ENCODE data around the gene EGLN2. TPM values are rescaled to one million over a fixed set of nuclear protein-coding genes. Genes with fewer than 3 reads are reported as not detected.
"Not testable (repeated sequence)": the region's sequence is repeated elsewhere in the genome, so short reads cannot be mapped to it uniquely, and the experiment has no call there.

Gene EGLN2
- total RNA-seq, 1 donor from 2014 or later, result 146 TPM

DNA sequence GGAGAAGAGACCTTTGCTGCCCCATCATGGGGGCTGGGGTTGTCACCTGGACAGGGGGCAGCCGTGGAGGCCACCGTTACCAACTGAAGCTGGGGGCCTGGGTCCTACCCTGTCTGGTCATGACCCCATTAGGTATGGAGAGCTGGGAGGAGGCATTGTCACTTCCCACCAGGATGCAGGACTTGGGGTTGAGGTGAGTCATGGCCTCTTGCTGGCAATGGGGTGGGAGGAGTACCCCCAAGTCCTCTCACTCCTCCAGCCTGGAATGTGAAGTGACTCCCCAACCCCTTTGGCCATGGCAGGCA, 9.0 kb downstream of the EGLN2 start:
- Mint-ChIP-seq H3K27ac (ENCODE audit: unreplicated experiment) (peak overlapping the region; percentile 51), H3K36me3 (ENCODE audit: low read depth, unreplicated experiment) (peaks cover 18% of the 10 kb centered on the region), H3K4me3 (ENCODE audit: unreplicated experiment) (peak overlapping the region; percentile 82), H3K27me3 (ENCODE audit: unreplicated experiment) (peaks cover 21% of the 10 kb centered on the region), H3K4me1 (ENCODE audit: unreplicated experiment) (peaks cover 71% of the 10 kb centered on the region), H3K9me3 (ENCODE audit: unreplicated experiment) (no peaks in the 10 kb centered on the region)
- TF ChIP-seq, protein P1, sequence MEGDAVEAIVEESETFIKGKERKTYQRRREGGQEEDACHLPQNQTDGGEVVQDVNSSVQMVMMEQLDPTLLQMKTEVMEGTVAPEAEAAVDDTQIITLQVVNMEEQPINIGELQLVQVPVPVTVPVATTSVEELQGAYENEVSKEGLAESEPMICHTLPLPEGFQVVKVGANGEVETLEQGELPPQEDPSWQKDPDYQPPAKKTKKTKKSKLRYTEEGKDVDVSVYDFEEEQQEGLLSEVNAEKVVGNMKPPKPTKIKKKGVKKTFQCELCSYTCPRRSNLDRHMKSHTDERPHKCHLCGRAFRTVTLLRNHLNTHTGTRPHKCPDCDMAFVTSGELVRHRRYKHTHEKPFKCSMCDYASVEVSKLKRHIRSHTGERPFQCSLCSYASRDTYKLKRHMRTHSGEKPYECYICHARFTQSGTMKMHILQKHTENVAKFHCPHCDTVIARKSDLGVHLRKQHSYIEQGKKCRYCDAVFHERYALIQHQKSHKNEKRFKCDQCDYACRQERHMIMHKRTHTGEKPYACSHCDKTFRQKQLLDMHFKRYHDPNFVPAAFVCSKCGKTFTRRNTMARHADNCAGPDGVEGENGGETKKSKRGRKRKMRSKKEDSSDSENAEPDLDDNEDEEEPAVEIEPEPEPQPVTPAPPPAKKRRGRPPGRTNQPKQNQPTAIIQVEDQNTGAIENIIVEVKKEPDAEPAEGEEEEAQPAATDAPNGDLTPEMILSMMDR (IDR thresholded peaks at IDR 0.05; ENCODE audit: unreplicated experiment), result no peak
- no peak for DNase-seq (ENCODE audit: low spot score)

DNA sequence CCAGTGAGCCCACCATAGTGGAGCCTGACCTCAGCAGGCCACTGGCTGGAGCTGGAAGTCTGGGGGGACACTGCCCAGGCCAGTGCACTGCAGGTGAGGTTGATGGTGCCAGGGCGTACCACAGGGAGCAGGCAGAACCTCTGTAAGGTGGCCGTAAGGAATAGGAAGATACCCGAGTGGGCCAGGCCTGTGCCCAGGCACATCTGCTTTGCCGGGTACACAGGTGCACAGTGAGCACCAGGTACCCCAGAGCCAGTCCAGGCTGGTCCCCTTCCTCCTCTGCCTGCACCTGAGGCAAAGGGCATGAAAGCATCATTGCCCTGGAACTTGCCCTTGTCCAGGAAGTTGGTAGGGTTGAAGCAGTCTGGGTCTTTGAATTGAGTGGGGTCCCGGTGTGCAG, 9.5 kb downstream of the EGLN2 start:
- Mint-ChIP-seq H3K4me3 (ENCODE audit: unreplicated experiment) (peak overlapping the region; percentile 62), H3K9me3 (ENCODE audit: unreplicated experiment) (no peaks in the 10 kb centered on the region), H3K27me3 (ENCODE audit: unreplicated experiment) (peaks cover 21% of the 10 kb centered on the region), H3K27ac (ENCODE audit: unreplicated experiment) (peak overlapping the region; percentile 48), H3K36me3 (ENCODE audit: low read depth, unreplicated experiment) (peaks cover 13% of the 10 kb centered on the region), H3K4me1 (ENCODE audit: unreplicated experiment) (peaks cover 66% of the 10 kb centered on the region)
- no peak for DNase-seq (ENCODE audit: low spot score)
- TF ChIP-seq, protein P1 (IDR thresholded peaks at IDR 0.05; ENCODE audit: unreplicated experiment), result no peak

DNA sequence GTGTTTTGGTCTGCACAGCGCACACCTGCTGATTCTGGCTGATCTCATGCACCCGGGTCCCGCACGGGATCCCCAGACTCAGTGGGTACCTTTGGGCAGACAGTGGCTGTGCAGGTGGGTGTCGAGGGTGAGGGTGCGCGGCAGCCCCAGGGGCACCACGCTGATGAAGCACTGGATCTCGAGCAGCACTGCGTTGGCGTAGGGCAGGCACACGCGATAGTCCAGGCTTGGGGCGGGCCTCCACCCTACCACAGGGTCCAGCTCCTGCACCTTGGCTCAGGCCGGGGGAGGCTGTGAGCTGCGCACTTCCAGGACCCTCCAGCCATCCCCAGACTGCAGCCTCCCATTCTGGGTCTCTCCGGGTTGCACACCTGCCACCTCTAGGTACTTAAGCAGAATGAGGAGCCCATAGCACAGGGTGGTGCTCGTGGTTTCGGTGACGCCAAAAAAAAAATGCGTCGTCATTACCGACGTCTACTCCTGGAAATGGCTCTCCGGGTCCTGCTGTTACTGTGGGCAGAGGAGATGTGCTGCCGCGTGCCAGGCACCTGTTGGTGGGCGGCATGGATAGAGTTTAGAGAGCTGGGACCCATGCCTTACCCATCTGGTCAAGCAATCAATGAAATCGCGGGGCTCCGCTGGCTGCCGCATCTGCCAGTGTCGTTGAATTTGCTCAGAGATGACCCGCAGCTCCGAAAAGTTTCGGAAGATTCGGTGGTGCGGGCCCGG, 10.5 kb downstream of the EGLN2 start:
- Mint-ChIP-seq H3K27me3 (ENCODE audit: unreplicated experiment) (peaks cover 26% of the 10 kb centered on the region), H3K4me1 (ENCODE audit: unreplicated experiment) (peaks cover 56% of the 10 kb centered on the region), H3K36me3 (ENCODE audit: low read depth, unreplicated experiment) (peaks cover 5% of the 10 kb centered on the region), H3K9me3 (ENCODE audit: unreplicated experiment) (no peaks in the 10 kb centered on the region), H3K4me3 (ENCODE audit: unreplicated experiment) (peak overlapping the region; percentile 69), H3K27ac (ENCODE audit: unreplicated experiment) (peak overlapping the region; percentile 61)
- TF ChIP-seq, protein P1 (IDR thresholded peaks at IDR 0.05; ENCODE audit: unreplicated experiment), result no peak
- DNase-seq (ENCODE audit: low spot score), result no peak

DNA sequence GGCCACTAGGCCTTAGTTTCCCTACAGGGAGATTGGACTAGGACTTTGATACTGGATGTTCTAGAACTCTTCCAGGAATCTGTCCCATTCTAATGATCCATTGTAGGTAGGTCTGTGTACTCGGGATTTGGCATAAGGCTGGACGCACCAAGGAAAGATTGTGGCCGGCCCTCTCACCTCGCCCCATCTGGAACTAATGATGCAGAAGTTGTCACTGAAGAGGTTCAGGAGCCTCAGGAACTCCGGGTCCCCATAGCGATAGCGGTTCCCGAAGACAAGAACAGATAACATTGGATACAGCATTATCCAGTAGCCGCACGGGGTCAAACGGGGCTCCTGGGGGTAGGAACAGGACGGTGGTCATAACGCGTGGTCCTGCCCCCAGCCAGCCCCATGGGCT, 11.2 kb downstream of the EGLN2 start:
- peak overlapping the region; percentile 69 for H3K4me3 Mint-ChIP-seq (ENCODE audit: unreplicated experiment)
- TF ChIP-seq, protein P1 (IDR thresholded peaks at IDR 0.05; ENCODE audit: unreplicated experiment), result no peak
- H3K27ac Mint-ChIP-seq (ENCODE audit: unreplicated experiment), result peak overlapping the region; percentile 61
- peaks cover 50% of the 10 kb centered on the region for H3K4me1 Mint-ChIP-seq (ENCODE audit: unreplicated experiment)
- no peak for DNase-seq (ENCODE audit: low spot score)
- peaks cover 21% of the 10 kb centered on the region for H3K27me3 Mint-ChIP-seq (ENCODE audit: unreplicated experiment)
- no peaks in the 10 kb centered on the region for H3K9me3 Mint-ChIP-seq (ENCODE audit: unreplicated experiment)
- peaks cover under 1% of the 10 kb centered on the region for H3K36me3 Mint-ChIP-seq (ENCODE audit: low read depth, unreplicated experiment)

DNA sequence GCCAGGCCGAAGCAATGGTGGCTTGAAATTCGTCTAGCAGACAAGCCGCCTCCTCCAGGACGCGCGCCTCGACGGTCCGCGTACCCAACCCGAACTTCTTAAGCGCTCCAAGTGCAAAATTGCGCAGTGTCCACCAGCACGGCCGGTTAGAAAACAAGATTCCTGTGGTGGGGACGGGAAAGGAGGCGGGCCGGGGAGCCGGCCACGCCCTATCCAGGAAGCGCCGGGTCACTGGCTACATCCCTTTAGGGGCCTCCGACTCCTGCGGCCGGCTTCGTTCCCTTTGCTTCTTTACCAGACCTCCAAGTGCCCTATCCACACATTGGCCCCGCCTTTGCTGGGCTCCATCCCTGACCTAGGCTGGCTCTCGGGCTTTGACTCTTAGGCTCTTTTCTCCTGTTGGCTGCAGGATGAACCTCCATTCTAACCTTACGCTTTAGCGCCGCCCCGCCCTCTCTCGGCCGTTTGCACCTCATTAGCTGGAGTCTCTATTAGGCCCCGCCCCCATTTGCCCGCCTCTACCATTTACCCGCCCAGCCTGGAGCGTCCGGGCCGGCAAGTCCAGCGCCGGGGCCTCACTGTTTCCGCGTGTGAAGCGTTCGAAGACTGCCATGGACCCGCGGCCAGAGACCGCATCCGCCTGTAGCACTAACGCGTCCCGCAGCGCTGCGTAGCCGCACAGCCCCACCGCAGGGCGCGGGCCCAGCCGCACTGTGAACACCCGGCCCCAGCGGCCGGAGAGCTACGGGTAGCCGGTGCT, 11.8 kb downstream of the EGLN2 start:
- H3K27me3 Mint-ChIP-seq (ENCODE audit: unreplicated experiment), result peaks cover 21% of the 10 kb centered on the region
- DNase-seq (ENCODE audit: low spot score), result peak; percentile 70
- H3K4me3 Mint-ChIP-seq (ENCODE audit: unreplicated experiment), result peak overlapping the region; percentile 90
- not testable (repeated sequence) for H3K9me3 Mint-ChIP-seq (ENCODE audit: unreplicated experiment); H3K36me3 Mint-ChIP-seq (ENCODE audit: low read depth, unreplicated experiment)
- peaks cover 44% of the 10 kb centered on the region for H3K4me1 Mint-ChIP-seq (ENCODE audit: unreplicated experiment)
- H3K27ac Mint-ChIP-seq (ENCODE audit: unreplicated experiment), result peak overlapping the region; percentile 94
